SH-SY5Y (cell line): ENCODE measurements around the gene DACH1.

Experiments
- GATA2 ChIP-seq: IDR thresholded peaks from 2 replicates; pipeline ENCODE4 v1.6.1; 2011; ENCODE audit warnings: mild to moderate bottlenecking, low read depth, low read length
- GATA3 ChIP-seq: IDR thresholded peaks from 2 replicates; pipeline ENCODE4 v1.6.1; 2011; ENCODE audit warnings: low read depth, mild to moderate bottlenecking, low read length, moderate library complexity

- no peak for TF ChIP-seq GATA2
- TF ChIP-seq GATA3: no peak
Observed at GRCh38 chr13:71902676-71903075, 35.7 kb upstream of the DACH1 start.
